Parathyroid adenoma (tissue), 2 donors: ENCODE data around the gene KCTD16.

Experiments used
- H2AFZ ChIP-seq: fragments of 300-600 bp; sonication (generic); one replicate; pipeline ENCODE4 v1.7.0; 2017; ENCODE audit warnings: antibody characterized with exemption, mild to moderate bottlenecking
- H3K27ac ChIP-seq: fragments of 300-600 bp; sonication (generic); one replicate; pipeline ENCODE4 v1.7.0; 2017
- H3K27me3 ChIP-seq: fragments of 300-600 bp; sonication (generic); one replicate; pipeline ENCODE4 v1.7.0; 2017; ENCODE audit warnings: low read length; ENCODE audit not compliant: control insufficient read depth, insufficient read depth
- H3K36me3 ChIP-seq: fragments of 300-600 bp; sonication (generic); one replicate; pipeline ENCODE4 v1.7.0; 2017; ENCODE audit warnings: low read length; ENCODE audit not compliant: control insufficient read depth, insufficient read depth
- H3K4me1 ChIP-seq: fragments of 300-600 bp; sonication (generic); one replicate; pipeline ENCODE4 v1.7.0; 2017; ENCODE audit warnings: control low read depth
- H3K4me2 ChIP-seq: fragments of 300-600 bp; sonication (generic); one replicate; pipeline ENCODE4 v1.7.0; 2017; ENCODE audit warnings: low read length
- H3K4me3 ChIP-seq: fragments of 300-600 bp; sonication (generic); one replicate; pipeline ENCODE4 v1.7.0; 2017; ENCODE audit warnings: low read depth, low read length
- H3K79me2 ChIP-seq: fragments of 300-600 bp; sonication (generic); one replicate; pipeline ENCODE4 v1.7.0; 2017; ENCODE audit warnings: control low read depth
- H3K9ac ChIP-seq: fragments of 300-600 bp; sonication (generic); one replicate; pipeline ENCODE4 v1.7.0; 2017; ENCODE audit warnings: mild to moderate bottlenecking
- H3K9me3 ChIP-seq: fragments of 300-600 bp; sonication (generic); one replicate; pipeline ENCODE4 v1.7.0; 2017; ENCODE audit warnings: low read length; ENCODE audit not compliant: control insufficient read depth
- TF ChIP-seq, protein P1 (sequence below): fragments of 300-600 bp; sonication (generic); IDR thresholded peaks from one replicate; pipeline ENCODE4 v1.7.0; 2017; ENCODE audit warnings: antibody characterized with exemption, mild to moderate bottlenecking
- donor health status: primary hyperparathyroidism.

Gene KCTD16

DNA sequence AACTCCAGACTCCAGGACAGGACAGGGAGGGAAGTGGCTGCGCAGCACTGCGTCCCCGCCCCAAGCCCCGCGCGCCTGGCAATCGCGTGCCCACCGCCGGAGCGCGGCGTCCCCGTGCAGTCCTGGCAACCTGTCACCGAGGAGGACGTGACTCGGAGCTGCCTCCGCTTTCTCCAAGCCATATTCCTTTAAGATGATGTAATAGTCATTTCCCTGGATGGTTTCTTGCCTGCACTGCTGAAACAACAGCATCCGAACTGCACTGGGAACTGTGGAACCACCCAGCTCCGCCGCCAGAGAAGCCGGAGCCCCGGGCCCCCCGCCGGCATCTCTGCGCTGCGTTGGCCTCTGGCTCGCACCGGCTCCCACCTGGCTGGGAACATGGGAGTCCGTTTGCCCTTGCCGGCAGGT is 34.5 kb downstream of the KCTD16 start:
- Histone ChIP-seq H3K4me1 (peaks cover 11% of the 10 kb centered on the region), H3K9ac (no peak overlapping the region), H3K4me3 (no peak overlapping the region), H3K79me2 (no peaks in the 10 kb centered on the region), H2AFZ (peak overlapping the region; percentile 45), H3K27ac (no peak overlapping the region), H3K4me2 (no peak overlapping the region), H3K36me3 (no peaks in the 10 kb centered on the region), H3K27me3 (no peaks in the 10 kb centered on the region), H3K9me3 (no peaks in the 10 kb centered on the region)
- TF ChIP-seq, protein P1, sequence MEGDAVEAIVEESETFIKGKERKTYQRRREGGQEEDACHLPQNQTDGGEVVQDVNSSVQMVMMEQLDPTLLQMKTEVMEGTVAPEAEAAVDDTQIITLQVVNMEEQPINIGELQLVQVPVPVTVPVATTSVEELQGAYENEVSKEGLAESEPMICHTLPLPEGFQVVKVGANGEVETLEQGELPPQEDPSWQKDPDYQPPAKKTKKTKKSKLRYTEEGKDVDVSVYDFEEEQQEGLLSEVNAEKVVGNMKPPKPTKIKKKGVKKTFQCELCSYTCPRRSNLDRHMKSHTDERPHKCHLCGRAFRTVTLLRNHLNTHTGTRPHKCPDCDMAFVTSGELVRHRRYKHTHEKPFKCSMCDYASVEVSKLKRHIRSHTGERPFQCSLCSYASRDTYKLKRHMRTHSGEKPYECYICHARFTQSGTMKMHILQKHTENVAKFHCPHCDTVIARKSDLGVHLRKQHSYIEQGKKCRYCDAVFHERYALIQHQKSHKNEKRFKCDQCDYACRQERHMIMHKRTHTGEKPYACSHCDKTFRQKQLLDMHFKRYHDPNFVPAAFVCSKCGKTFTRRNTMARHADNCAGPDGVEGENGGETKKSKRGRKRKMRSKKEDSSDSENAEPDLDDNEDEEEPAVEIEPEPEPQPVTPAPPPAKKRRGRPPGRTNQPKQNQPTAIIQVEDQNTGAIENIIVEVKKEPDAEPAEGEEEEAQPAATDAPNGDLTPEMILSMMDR = no peak

- Histone ChIP-seq H3K9ac (no peak overlapping the region), H2AFZ (no peak overlapping the region), H3K27me3 (no peaks in the 10 kb centered on the region)
Measured at GRCh38 chr5:144206141-144206540, 35.5 kb downstream of the KCTD16 start.

DNA sequence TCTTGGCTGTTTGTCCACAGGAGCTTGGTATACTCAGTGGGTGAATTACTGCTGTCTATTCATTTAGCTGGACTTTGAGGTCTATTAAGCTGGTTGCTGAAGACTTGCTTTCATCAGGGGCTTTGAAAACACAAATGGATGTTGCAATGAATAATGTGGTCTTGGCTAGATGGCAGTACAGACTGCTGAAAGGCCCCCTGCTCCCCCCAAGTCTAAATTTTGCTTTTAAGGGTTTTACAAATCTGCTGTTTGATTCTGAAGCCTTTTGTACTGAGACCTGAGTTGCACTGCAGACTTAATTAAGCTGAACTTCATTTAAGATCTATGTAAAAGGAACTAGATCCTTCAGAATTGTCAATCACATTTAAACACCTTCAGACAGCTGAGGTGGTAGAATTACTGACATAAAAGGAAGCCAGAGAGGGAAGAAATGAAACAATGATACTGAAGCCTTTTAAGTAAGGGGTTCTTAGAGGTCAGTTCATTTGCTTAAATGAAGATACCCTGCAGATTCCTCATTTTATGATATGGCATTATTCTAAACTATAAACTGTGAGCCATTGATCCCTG is 37.3 kb downstream of the KCTD16 start:
- Histone ChIP-seq H3K4me3 (no peak overlapping the region), H3K9me3 (no peaks in the 10 kb centered on the region), H3K4me1 (no peaks in the 10 kb centered on the region), H3K27ac (no peak overlapping the region), H3K4me2 (no peak overlapping the region), H2AFZ (no peak overlapping the region), H3K9ac (no peak overlapping the region), H3K36me3 (no peaks in the 10 kb centered on the region), H3K27me3 (no peaks in the 10 kb centered on the region), H3K79me2 (no peaks in the 10 kb centered on the region)
- TF ChIP-seq, protein P1 = no peak

More at GRCh38 chr5:144206141-144206540, 35.5 kb downstream of the KCTD16 start:
- TF ChIP-seq, protein P1 = no peak
- H3K27ac ChIP-seq = no peak overlapping the region
- no peaks in the 10 kb centered on the region for H3K36me3 ChIP-seq
- H3K79me2 ChIP-seq = no peaks in the 10 kb centered on the region
- peaks cover 11% of the 10 kb centered on the region for H3K4me1 ChIP-seq
- no peaks in the 10 kb centered on the region for H3K9me3 ChIP-seq
- H3K4me3 ChIP-seq = no peak overlapping the region
- no peak overlapping the region for H3K4me2 ChIP-seq

- Histone ChIP-seq H3K4me1 (no peaks in the 10 kb centered on the region), H3K9me3 (no peaks in the 10 kb centered on the region), H3K27ac (no peak overlapping the region), H3K9ac (no peak overlapping the region), H3K36me3 (no peaks in the 10 kb centered on the region), H2AFZ (no peak overlapping the region), H3K27me3 (no peaks in the 10 kb centered on the region), H3K79me2 (no peaks in the 10 kb centered on the region), H3K4me3 (no peak overlapping the region), H3K4me2 (no peak overlapping the region)
- TF ChIP-seq, protein P1 = no peak
Measured at GRCh38 chr5:144209361-144209760, 38.7 kb downstream of the KCTD16 start.

DNA sequence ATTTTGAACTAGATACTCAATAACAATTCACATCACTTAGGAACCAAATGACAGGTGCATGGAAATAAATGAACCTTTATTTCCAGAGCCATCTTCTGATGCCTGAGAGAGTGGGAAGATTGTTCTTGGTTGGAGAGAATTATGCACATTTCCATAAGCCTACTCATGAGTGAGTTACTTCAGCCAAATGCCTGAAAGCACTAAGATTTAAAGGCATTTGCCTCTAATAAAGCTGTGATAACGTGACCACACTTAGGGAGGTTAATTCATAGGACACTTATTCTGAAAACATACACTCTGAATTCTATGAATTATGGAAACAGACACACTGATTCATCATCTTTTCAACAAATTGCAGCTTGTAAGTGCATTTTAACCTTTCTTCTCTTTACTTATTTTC is 40.0 kb downstream of the KCTD16 start:
- TF ChIP-seq, protein P1 = no peak
- no peaks in the 10 kb centered on the region for H3K79me2 ChIP-seq

More for the DNA sequence above, 40.0 kb downstream of the KCTD16 start:
- Histone ChIP-seq H3K9ac (no peak overlapping the region), H3K4me2 (no peak overlapping the region), H3K27me3 (no peaks in the 10 kb centered on the region), H3K27ac (no peak overlapping the region), H3K4me1 (no peaks in the 10 kb centered on the region), H3K9me3 (no peaks in the 10 kb centered on the region), H3K36me3 (no peaks in the 10 kb centered on the region), H2AFZ (no peak overlapping the region), H3K4me3 (no peak overlapping the region)
